ENCODE measurements around the gene PLAA.

Gene PLAA

GRCh38 chr9:26946753-26947727, at the start of gene PLAA:
Gene PLAA (minus strand): TSS chr9:26947242. CDS start chr9:26947045, 197 bp downstream.
- peak; percentile 92 for DNase-seq

GRCh38 chr9:26995810-26996209, 48.8 kb upstream of the PLAA start:
- no peak for DNase-seq

GRCh38 chr9:26983340-26983739, 36.3 kb upstream of the PLAA start:
- DNase-seq, result no peak

- peak; percentile 44 for DNase-seq
Measured at GRCh38 chr9:26975728-26976707, 29.0 kb upstream of the PLAA start.

- no peak for DNase-seq
Measured at GRCh38 chr9:26974927-26975326, 27.9 kb upstream of the PLAA start.

- no peak for DNase-seq
Measured at GRCh38 chr9:26973989-26974388, 26.9 kb upstream of the PLAA start.

- no peak for DNase-seq
Measured at GRCh38 chr9:26971721-26972120, 24.7 kb upstream of the PLAA start.

GRCh38 chr9:26956860-26957233, 9.8 kb upstream of the PLAA start:
- DNase-seq, result peak; percentile 36

GRCh38 chr9:26955921-26956859, 9.1 kb upstream of the PLAA start, which contains the start of gene IFT74:
Gene IFT74 (plus strand): TSS chr9:26956412. CDS start chr9:26961968, 5,556 bp downstream.
- peak; percentile 97 for DNase-seq

- DNase-seq, result peak; percentile 27
Measured at GRCh38 chr9:26955222-26955903, 8.3 kb upstream of the PLAA start.

- no peak for DNase-seq
Measured at GRCh38 chr9:26954050-26954508, 7.0 kb upstream of the PLAA start.

- DNase-seq, result no peak
Measured at GRCh38 chr9:26951794-26952193, 4.8 kb upstream of the PLAA start.

- DNase-seq, result no peak
Measured at GRCh38 chr9:26950521-26950920, 3.5 kb upstream of the PLAA start.

GRCh38 chr9:26949637-26950069, 2.6 kb upstream of the PLAA start:
- no peak for DNase-seq

- peak; percentile 33 for DNase-seq
Measured at GRCh38 chr9:26947736-26948135, 694 bp upstream of the PLAA start.

GRCh38 chr9:26945591-26945990, 1.5 kb downstream of the PLAA start:
- peak; percentile 5 for DNase-seq

GRCh38 chr9:26940779-26941178, 6.3 kb downstream of the PLAA start:
- no peak for DNase-seq

GRCh38 chr9:26939955-26940711, 6.9 kb downstream of the PLAA start:
- DNase-seq, result no peak

- no peak for DNase-seq
Measured at GRCh38 chr9:26937816-26938371, 9.1 kb downstream of the PLAA start.

GRCh38 chr9:26935847-26936246, 11.2 kb downstream of the PLAA start:
- DNase-seq, result no peak
